Panc1 (cell line): Measurements from ENCODE around the gene GCN1. TPM values are rescaled to one million over a fixed set of nuclear protein-coding genes. Genes with fewer than 3 reads are reported as not detected.

Experiments
- ATAC-seq: fragments of 200-7000 bp; cut with Tn5 transposase; 2 replicates; pipeline ENCODE4 v1.9.1; 2020; ENCODE audit warnings: mild to moderate bottlenecking, moderate library complexity
- BruUV-seq: library from RNA; stranded (reverse); fragments of 400-500 nt; replicated peaks from 2 replicates; lab custom pipeline; 2021; lab: Mats Ljungman, UMichigan
- CTCF ChIA-PET: fragments of 300-600 bp; sonication (Branson Sonifier 250); formaldehyde crosslinking; loops from one replicate; lab custom pipeline; 2022; ENCODE audit warnings: antibody characterized with exemption; lab: Charles Lee
- POLR2A ChIA-PET: fragments of 300-600 bp; sonication (Branson Sonifier 250); formaldehyde crosslinking; loops from one replicate; lab custom pipeline; 2022; ENCODE audit warnings: antibody characterized with exemption; lab: Charles Lee
- DNase-seq: peaks from one replicate; pipeline ENCODE4 v3.0.0-alpha.2; 2010; ENCODE audit warnings: low read depth, low spot score
- H3K27ac ChIP-seq: 2 replicates; pipeline ENCODE4 v1.5.1; 2011; ENCODE audit warnings: mild to moderate bottlenecking, low read length, inconsistent platforms
- H3K27me3 ChIP-seq: fragments of 200-500 bp; sonication (Bioruptor generic); 2 replicates; pipeline ENCODE4 v1.6.0; 2014; ENCODE audit warnings: low read length, inconsistent platforms; ENCODE audit not compliant: control insufficient read depth, insufficient read depth
- H3K36me3 ChIP-seq: fragments of 200-500 bp; sonication (Bioruptor generic); 2 replicates; pipeline ENCODE4 v1.5.1; 2014; ENCODE audit warnings: inconsistent platforms, mild to moderate bottlenecking, low read length, moderate library complexity; ENCODE audit not compliant: control insufficient read depth, insufficient read depth
- H3K4me1 ChIP-seq: 2 replicates; pipeline ENCODE4 v1.5.1; 2011; ENCODE audit warnings: inconsistent platforms, mild to moderate bottlenecking, low read length, moderate library complexity; ENCODE audit not compliant: control insufficient read depth, insufficient read depth
- H3K4me3 ChIP-seq, 2 experiments: 2 replicates each; pipeline ENCODE4 v1.5.1; 2011 to 2012; ENCODE audit warnings: low read depth in 2 of 2, low read length in 2 of 2, mild to moderate bottlenecking in 2 of 2, inconsistent platforms in 1 of 2, moderate library complexity in 1 of 2
- H3K9me3 ChIP-seq: fragments of 200-500 bp; sonication (Bioruptor generic); 2 replicates; pipeline ENCODE4 v1.5.1; 2014; ENCODE audit warnings: low read depth, mild to moderate bottlenecking, inconsistent platforms, low read length, moderate library complexity; ENCODE audit not compliant: control insufficient read depth, insufficient read depth
- CTCF ChIP-seq: fragments of 450-650 bp; IDR thresholded peaks from 2 replicates; pipeline ENCODE4 v1.5.1; 2017; ENCODE audit warnings: mild to moderate bottlenecking
- POLR2AphosphoS5 ChIP-seq: IDR thresholded peaks from 2 replicates; pipeline ENCODE4 v1.6.1; 2012; ENCODE audit warnings: mild to moderate bottlenecking, low read depth, low read length, moderate library complexity
- REST ChIP-seq, 2 experiments: IDR thresholded peaks; 2 replicates each; pipeline ENCODE4 v1.6.1; 2011 to 2012; ENCODE audit warnings: low read depth in 2 of 2, control low read depth in 1 of 2, low read length in 1 of 2, mild to moderate bottlenecking in 1 of 2, moderate library complexity in 1 of 2; ENCODE audit not compliant: insufficient read depth in 1 of 2
- SIN3A ChIP-seq: IDR thresholded peaks from 2 replicates; pipeline ENCODE4 v1.6.1; 2012; ENCODE audit warnings: low read depth, mild to moderate bottlenecking, low read length, moderate library complexity, borderline replicate concordance; ENCODE audit not compliant: insufficient read depth
- TCF7L2 ChIP-seq: IDR thresholded peaks from 2 replicates; pipeline ENCODE4 v1.6.1; 2011; ENCODE audit warnings: mild to moderate bottlenecking, low read depth, low read length, inconsistent platforms
- in situ Hi-C: cut with HindIII; loops from 2 replicates; pipeline ENCODE4 v1.10.0; 2016; ENCODE audit warnings: low sequenced_read_pairs, low pct_unique_long_range_greater_than_20kb
- intact Hi-C: fragments of 100-400 bp; cut with micrococcal nuclease; formaldehyde crosslinking; loops from one replicate; pipeline ENCODE4 v1.10.0; 2022; ENCODE audit not compliant: unreplicated experiment
- total RNA-seq: library from RNA; stranded (reverse); gene quantifications from one replicate; pipeline ENCODE4 v1.2.1, GENCODE V29; 2021; ENCODE audit not compliant: unreplicated experiment

Gene GCN1
- total RNA-seq, 1 experiment from 2014 or later = 175 TPM

- CTCF ChIA-PET = no interaction called here
- Histone ChIP-seq H3K4me1 (no peaks in the 10 kb centered on the region), H3K27ac (no peak overlapping the region), H3K9me3 (no peaks in the 10 kb centered on the region), H3K27me3 (no peaks in the 10 kb centered on the region), H3K36me3 (peaks cover 52% of the 10 kb centered on the region), H3K4me3 (no peak overlapping the region)
- BruUV-seq = no TSS peak
- TF ChIP-seq CTCF = no peak
- no peak for TF ChIP-seq REST (IDR thresholded peaks at IDR 0.05; ENCODE audit: insufficient read depth in 1 of 2, low read depth in 2 of 2, low read length in 1 of 2)
- no peak for TF ChIP-seq POLR2AphosphoS5
- TF ChIP-seq SIN3A = no peak
- TF ChIP-seq TCF7L2 = no peak
- ATAC-seq (no peak), DNase-seq (no peak)
- POLR2A ChIA-PET = no interaction called here
- in situ Hi-C loops = no loop called here
- intact Hi-C loops = no loop called here
These were observed 63.4 kb downstream of the GCN1 start for GRCh38 chr12:120131116-120131515.

DNA sequence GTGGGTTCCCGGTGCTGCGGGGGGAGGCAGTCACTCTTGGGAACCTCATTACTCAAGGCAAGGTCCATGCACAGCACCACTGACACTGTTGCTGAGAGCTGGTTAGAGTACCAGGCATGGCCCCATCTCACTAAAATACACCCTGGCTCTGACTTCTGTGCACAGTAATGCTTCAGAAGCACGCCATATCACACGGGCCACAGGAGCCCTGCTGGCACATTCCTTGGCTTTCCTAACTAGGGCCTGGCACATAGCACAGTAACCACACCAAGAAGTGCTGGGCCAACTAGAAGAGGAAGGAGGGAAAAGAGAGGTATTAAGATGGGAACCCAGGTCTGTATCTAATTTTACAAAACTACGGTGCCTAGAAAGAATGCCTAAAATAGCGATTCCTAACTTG, 64.5 kb downstream of the GCN1 start:
- in situ Hi-C loops = no loop called here
- H3K4me1 ChIP-seq = no peaks in the 10 kb centered on the region
- H3K36me3 ChIP-seq = peaks cover 47% of the 10 kb centered on the region
- H3K27ac ChIP-seq = no peak overlapping the region
- ChIA-PET POLR2A (no interaction called here), CTCF (no interaction called here)
- TF ChIP-seq CTCF (no peak), REST (IDR thresholded peaks at IDR 0.05; ENCODE audit: insufficient read depth in 1 of 2, low read depth in 2 of 2, low read length in 1 of 2) (no peak), SIN3A (no peak)
- H3K27me3 ChIP-seq = no peaks in the 10 kb centered on the region
- DNase-seq (no peak), ATAC-seq (no peak)
- no TSS peak for BruUV-seq
- H3K4me3 ChIP-seq = no peak overlapping the region
- intact Hi-C loops = no loop called here
- no peaks in the 10 kb centered on the region for H3K9me3 ChIP-seq
